ENCODE results near the gene SOX1.

- TF ChIP-seq CTCF (IDR thresholded peaks at IDR 0.05) (no peak), POLR2A (IDR thresholded peaks at IDR 0.05) (no peak)
Measured at GRCh38 chr13:112112534-112113276, 45.8 kb downstream of the SOX1 start.

All from heart left ventricle (tissue), 13 donors.